NCI-H1417 treated with DMSO at 0.1 percent for 48 hours (cell line): Measurements from ENCODE around the gene ANXA6.

Source experiments
- DNase-seq: peaks from one replicate; lab custom pipeline; 2025; lab: John Stamatoyannopoulos, UW

The ANXA6 gene

DNA sequence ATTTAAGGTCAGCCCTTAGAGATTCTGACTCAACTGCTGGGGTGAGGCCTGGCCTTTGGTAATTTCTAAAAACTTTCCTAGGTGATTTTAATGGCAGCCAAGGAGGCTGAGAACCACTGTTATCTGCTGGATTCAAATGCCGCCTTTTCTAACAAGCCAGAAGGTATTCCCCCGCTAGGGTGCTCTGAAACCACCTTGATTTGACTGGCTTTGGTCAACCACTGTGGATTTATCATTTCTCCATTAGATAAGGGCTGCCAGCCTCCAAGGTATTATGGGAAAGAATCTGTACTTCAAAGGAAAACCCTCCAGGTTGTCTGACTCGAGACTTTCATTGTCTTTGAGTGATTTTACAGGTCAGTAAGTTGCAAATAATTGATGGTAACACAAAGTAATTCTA, 4.3 kb downstream of the ANXA6 start:
- DNase-seq = no peak

DNA sequence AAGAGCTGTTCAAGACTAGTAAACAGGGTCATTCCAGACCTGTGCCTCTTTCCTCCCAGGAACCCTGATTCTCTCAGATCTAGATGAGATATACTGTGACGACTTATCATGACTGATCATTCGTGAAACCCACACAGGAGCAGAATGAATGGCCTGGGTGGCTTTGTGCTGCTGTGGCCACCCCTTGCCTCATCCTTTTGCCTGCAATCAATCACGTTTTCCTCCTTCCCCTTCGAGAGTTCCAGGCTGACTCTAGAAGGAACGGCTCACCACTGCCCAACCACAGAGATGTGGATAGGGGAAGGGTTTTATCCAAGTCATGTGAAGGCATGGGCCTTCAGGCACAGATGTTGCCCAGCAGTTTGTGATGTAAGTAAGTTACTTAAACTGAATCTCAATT, 5.8 kb downstream of the ANXA6 start:
- DNase-seq = no peak

DNA sequence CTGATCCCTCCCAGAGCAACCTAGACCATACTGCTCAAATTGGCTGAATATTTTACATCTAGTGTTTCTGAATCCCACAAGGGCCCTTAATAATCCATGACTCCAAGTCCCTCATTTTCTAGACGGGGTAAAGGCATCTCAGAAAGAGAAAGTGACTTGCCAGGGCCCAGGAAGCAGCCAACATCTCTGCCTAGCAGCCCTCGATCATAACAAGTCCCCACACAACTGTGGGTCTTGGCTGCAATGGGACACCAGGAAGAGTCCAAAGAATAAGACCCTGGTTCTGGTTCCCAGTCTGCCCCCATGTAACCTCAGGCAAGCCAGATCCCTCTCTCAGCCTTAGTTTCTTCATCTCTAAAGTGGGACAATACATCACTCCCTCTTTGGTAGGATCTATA, 6.3 kb downstream of the ANXA6 start:
- DNase-seq = no peak

DNA sequence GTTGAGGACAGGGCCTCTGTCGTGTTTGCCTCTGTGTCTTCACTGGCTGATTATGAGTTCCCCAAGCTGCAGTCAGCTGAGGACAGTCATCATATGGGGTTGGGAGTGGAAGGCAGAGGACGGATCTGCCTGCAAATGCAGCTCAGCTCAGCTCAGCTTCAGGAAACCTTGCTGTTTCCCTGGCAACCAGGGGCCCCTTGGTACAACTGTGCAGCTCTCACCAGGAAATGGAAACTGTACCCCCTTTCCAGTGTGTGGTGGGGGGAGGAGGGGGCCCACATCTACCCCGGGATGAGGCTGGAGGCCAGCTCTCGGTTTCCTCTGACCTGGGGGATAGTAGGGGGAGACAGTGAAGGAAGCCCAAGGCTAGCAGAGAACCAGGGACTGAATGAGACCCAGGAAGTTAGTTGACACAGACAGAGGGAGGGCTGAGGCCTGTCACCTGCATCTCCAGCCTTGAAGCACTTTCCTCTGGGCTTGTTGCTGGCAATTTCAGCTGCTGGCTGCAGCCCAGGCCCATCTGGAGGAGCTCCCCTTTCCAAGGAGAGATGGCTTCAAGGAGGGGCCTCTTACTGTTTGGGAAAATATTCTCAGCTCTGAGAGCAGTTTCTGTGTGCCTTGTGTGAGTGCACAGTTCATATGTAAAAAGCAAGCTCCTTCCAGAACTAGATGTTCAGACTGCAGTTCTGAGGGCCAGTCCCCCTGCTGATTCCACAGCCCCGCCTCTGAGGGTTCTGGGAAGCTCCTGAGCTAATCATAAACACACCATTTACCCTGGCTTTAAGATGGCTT, 6.9 kb downstream of the ANXA6 start:
- DNase-seq = no peak

DNA sequence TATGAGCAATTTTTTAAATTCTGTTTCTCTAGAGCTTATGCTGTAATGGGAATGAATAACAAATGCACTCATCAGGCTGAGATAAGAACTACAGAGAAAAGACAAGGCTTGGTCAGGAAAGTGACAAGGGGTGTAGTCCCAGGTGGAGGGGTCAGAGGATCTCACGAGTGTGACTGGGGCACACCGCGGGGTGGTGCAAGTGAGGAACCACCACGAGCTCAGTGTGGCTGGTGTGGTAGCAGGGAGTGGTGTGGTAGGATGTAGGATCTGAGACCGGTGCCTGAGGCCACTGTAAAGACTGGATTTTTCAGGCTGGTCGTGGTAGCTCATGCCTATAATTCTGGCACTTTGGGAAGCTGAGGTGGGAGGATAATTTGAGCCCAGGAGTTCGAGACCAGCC, 9.0 kb downstream of the ANXA6 start:
- no peak for DNase-seq

DNA sequence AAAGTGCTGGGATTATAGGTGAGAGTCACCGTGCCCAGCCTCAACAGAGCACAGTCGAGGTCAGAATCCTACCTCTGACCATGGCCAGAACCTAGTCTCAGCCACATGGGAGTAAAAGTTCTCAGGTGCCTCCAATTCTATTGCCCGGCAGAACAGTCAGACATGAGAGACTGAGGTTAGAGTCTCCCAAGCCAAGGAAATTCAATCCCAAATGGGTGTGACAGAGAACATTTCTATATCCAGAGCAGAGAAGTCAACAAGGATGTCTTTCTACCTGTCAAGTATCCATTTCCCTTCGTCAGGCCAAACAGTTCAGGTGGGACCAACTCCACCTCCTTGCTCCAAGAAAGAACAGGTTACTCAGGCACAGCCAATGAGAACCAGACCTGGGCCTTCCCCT, 10.5 kb downstream of the ANXA6 start:
- no peak for DNase-seq

DNA sequence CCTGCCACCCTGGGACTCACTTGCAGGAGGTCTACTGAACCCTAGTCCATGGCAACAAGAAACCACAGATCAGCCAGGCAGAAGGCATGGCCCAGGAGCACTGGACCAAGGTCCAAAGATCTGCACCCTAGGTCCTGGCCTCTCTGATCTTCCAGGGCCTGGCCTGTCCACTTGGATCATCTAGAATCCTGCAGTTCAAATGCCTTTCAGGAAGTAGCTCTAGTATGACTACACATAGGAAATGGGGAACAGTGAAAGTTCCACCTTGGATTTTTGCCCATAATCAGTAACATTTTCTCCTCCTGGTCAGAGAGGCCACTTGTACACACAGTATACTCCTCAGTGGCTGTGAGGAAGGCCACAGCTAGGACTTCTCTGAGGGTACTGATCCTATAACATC, 11.5 kb downstream of the ANXA6 start:
- no peak for DNase-seq

DNA sequence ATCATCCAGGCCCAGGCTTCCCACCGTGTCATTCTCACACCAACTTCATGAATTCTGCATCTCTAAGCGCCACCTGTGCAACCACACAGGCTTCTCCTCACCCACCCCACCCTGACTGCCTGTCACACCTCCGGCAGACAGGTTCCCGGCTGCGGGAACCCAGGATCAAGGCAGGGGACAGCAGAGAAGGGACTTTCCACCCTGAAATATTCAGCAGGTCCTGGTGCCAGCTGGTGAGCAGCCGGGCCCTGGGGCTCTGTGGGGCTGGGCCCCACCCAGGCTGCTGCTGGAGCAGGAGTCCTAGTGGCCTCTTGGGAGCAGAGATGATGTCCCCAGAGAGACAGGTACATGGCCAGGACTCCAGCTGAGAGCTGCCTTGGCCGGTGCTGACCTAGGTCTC, 12.7 kb downstream of the ANXA6 start:
- no peak for DNase-seq

DNA sequence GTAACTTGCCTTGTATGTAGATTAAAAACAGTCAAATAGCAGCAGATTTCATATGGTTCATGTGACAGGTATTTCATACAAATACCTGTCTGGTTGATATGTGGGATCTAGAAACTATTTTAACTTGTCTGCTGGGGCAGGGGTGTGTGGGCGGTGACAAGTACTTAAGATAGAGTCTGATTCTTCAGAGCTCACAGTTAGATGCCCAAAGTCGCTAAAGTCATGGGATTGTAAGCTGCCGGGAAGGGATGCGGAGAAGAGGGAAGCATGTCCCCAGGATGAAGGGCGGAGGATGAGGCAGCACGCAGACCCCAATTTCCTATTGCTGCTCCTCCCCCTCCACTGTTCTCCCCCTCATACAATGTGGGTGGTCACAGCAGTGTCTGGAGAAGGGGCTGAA, 13.3 kb downstream of the ANXA6 start:
- no peak for DNase-seq

DNA sequence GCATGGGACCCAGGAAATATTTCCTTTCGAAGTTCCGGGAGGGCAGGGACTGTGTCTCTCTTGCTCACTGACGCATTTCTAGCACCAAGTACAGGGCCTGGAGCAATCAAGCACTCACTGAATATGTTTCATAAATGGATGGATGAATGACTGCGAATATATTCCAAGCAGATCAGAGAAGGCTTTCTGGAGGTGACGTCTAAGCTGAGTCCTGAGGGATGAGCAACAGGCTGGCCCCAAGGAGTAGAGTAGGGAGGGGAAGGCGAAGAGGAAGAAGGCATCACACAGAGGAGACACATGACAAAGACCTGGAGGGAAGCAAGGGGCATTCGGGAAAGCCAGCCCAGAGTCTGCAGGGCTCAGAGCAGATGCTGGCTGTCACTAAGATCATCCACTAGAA, 13.9 kb downstream of the ANXA6 start:
- no peak for DNase-seq

DNA sequence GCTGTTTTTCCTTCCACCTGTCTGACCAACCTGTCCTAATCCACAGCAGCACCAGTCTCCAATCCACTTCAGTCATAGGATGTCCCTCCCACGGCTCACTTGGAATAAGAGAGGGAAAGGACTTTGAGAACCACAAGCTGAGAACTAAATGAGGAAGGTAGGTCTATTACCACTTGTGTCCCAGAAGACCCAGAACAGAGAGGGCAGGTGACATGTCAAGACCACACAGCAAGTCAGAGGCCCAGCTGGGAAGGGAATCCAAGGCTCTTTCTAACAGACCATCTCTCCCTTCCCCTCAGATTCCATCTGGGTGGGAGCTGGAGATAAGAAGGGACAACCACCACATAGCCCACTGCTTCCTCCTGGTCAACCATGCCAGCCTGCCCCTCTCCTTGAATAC, 14.6 kb downstream of the ANXA6 start:
- DNase-seq = no peak

DNA sequence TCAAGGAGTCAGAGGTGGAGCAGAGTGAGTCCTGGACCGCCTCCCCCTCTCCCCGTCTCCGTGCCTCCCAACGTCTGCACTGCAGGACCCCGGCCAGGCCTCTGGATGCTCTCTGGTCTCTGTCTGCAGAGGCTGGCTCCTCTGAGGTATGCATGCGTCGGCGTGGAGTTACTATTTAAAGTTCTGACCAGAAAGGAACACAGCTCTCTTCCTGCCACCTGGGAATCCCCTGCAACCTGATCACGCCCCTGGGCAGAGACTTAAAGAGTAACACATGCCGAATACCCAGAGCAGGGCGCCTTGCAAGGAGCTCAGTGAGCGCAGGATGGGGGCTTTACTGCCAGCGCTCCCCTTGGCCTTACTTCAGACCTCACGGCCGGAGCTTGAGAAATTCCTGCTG, 16.0 kb downstream of the ANXA6 start:
- no peak for DNase-seq

DNA sequence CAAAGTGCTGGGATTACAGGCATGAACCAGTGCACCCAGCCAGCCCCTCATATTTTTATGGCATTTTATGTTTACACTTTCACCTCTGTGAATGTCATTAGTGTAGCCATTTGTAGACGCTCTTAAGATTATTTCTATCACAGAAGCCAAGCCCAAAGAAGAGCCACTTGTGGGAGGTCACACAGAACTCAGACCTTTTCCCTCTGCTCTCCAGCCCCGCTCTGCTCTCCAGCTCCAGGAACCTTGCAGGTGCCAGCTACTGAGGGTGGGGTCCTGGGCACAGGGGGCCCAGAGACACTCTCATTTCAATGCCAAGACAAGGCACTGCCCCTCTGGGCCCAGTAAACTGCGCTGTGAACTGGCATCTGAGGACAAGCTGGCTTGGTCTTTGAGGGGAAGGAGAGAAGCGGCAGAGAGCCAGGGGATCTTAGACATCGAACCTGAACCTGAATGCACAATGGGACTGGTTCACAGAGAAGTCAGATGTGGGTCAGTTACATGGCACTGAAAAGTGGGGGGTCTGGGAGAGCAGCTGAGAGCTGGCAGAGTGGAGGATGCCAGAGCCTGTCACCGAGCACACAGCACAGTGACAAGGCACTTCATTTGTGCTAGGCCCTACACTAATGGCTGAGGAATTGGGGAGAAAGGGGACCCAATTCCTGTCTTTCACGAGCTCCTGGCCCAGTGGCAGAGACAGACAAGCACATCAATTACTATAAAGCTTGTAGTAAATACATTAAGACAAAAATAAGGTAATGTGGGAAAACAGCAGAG, 16.7 kb downstream of the ANXA6 start:
- no peak for DNase-seq

DNA sequence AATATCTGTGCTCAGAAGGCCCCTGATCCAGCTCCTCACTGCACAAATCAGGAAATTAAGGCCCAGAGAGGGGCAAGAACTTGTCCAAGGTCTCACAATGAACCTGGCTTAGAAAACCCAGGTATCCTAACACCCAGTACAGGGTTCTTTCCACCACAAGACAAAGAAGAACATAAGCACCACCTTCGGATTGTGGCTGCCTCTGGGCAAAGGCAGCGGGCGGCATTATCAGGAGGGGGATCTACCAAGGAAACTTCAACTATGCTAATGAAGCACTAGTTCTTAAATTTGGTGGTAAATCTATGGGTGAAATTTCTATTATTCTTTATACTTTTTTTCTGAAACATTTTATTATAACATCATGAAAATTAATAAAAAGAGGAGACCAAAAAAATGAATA, 17.9 kb downstream of the ANXA6 start:
- no peak for DNase-seq

DNA sequence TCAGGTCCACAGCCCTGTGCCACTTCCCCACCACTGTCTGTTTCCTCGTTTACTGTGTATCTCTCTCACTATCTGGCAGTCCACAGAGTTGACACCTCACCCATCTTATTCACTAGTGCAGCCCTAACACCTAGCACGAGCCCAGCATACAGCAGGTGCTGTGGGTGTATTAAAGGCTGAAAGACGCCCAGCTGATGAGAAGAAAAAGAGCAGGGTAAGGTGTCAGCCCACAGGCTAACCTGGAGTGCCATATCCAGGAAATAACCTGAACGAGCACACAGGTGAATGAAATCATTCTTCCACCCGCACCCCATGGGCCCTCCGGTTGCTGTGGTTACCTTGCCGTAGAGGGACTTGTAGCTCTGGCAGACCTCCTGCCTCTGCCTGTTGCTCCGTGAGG, 18.6 kb downstream of the ANXA6 start:
- DNase-seq = no peak

DNA sequence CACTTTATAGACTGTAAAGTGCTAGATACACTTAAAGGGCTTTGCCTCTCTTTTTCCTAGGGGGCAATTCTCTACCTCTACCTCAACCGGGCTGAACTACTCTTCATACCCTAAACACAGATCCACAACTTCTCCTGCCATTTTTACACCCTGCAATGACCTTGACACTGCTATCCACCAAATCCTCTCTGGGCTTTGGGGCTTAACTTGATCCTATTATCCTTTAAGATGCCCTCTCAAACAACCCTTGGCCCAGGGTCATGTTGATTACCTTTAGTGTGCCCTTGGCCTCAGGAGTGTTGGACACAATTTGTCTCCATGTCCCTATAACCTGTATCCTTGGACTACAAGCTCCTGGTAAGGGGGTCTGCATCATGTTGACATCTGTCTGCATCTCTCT, 19.5 kb downstream of the ANXA6 start:
- no peak for DNase-seq

DNA sequence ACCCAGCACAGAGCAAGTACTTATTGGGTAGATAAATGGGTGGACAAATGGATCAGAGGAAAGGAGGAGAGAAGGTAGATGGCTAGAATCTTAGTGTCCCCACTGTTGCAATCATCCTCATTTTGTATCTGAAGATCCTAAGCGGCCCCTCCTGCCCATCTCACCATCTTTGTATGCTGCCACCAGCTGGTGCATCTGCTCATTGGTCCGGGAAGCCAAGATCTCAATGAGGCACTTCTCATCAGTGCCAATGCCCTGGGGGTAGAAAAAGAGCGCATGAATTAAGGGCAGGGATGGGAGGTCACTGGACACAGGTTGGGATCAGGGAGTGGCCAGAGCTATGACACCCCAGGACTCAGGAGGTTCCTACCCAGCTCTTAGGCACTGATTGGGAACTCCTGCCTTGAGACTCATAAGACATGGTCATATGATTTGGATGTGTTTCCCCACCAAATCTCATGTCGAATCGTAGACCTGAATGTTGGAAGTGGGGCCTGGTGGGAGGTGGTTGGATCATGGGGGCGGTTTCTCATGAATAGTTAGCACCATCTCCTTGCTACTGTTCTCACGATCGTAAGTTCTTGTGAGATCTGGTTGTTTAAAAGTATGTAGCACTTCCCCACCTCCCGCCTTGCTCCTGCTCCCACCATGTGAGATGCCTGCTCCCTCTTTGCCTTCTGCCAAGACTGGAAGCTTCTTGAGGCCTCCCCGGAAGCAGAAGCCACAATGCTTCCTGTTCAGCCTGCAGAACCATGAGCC, 20.3 kb downstream of the ANXA6 start:
- DNase-seq = no peak

DNA sequence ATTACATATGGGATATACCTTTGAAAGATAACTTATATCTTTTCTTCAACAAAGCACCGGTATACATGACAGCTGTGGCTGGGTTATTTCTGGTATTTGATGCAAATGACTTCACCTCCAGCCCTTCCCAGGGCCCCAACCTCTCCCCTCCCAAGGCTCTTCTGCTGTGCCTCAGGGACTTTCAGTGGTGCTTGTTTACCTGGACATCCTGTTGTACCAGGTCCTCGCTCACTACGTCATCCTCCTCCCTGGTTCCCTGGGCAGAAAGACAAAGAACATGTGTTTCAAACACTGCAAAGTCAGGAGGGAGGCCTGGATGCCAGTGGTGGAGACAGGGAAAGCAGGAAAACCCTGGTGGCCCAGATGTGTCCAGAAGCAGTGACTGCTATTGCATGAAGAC, 23.4 kb downstream of the ANXA6 start:
- DNase-seq = no peak

DNA sequence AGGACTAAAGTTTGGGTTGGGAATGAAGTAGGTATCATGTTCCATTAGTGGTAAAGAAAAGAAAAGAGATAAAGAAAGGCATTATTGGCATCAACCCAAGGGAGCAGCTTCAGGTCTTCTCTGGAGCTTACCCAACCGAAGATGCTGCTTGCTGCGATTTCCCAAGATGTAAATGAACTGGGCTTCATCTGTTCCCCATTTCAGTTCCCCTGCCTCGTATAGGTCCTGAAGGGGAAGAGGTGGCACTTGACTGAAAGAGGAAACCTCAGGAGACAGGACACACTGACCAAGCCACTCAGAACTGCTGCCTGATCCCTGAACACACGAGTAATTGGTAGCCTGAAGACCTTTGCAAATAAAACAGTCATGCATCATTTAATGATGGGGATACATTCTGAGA, 24.6 kb downstream of the ANXA6 start:
- DNase-seq = no peak

DNA sequence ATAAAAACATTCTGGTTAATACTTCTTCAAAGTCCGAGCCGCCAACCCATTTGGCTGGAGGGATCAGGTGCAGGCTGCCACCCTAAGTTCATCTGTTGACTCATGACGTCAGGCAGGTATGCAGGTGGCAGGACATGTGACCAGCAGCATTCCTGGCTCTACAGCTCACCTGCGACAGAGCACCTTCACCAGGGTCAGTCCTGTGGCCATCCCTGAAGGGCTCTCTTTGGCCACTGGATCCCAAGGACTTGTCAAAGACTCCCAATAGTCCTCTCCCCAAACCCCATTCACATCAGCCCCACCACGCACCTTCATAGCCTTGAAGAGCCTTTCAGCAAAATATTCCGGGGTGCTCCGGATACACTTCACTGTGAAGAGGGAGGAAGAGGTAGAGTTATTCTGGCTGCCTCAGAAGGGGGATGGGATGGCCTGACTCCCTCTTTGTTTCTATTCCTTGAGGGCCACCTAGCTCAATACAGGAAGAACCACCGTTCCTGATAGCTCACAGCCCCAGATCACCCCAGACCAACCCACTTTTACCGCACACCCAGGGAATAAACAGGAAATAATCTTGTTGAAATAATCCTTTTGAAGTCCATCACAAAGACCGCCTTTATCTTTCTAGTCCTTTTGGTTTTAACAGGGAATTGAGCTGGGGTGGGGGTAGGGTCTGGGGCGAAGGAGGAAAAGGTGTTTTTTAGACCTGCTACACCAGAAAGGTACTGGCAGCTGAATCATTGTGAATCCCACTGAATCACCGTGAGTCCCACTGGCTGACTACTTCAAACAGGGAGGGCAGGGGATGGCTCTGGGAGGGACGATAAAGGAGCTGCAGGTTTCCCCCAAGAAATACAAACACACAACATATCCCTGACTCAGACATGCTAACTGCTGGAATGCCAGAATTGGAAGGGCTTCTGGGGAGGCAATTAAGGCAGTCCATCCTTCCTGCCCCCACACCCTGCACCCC, 26.4 kb downstream of the ANXA6 start:
- no peak for DNase-seq

DNA sequence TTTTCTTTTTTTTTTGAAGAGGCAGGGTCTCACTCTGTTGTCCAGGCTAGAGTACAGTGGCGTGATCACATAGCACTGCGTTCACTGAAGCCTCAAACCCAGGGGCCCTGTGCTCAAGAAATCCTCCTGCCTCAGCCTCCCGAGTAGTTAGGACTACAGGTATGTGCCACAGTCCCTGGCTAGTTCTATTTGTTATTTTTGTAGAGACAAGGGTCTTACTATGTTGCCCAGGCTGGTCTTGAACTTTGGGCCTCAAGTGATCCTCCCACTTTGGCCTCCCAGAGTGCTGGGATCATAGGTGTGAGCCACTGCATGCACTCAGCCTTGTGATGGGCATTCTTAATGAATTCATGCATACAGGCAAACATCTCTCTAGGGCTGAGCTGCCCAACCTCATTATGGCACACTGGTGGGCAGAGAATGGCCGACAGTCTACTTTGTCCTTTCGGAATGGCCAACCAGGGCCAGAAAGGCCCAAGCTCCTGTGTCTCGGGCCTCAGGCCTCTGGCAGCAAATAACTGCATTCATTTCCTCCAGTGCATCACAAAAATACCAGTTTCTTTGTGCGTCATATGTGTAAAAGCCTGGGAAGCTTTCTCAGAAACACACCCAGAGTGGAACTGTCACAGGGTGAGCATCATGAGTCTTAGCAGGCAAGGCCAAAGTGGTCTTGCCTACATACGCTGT, 27.2 kb downstream of the ANXA6 start:
- DNase-seq = no peak
